Measurements from ENCODE around the gene ACSL6.

DNA sequence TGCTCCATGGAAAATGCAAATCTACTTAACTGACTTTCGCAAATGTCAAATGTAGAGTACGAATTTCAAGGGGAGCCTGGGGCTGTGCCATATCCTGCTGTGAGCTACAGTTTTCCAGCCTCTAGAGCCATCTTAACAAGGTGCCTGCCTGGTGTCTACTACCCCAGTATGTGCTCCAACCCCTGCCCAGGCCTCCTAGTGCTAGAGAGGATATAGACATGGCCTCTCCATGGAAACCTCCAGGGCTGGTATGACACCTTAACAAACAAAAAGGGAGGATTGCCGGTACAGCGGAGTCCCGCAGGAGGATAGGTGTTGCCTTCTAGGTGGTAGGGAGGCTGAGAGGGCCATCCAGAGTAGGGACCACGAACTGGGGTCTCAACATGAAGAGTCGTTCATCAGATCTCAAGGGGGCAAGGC is 35.4 kb upstream of the ACSL6 start:
- TF ChIP-seq POLR2AphosphoS5 (IDR thresholded peaks at IDR 0.05; ENCODE audit: low read depth, low read length) (no peak), TAF1 (IDR thresholded peaks at IDR 0.05; ENCODE audit: low read depth, low read length) (no peak), POLR2A (IDR thresholded peaks at IDR 0.05; ENCODE audit: low read depth, low read length) (no peak), SPI1 (IDR thresholded peaks at IDR 0.05; ENCODE audit: low read depth, low read length) (no peak), PAX5 (IDR thresholded peaks at IDR 0.05; ENCODE audit: insufficient read depth, low read length, severe bottlenecking) (no peak), POU2F2 (IDR thresholded peaks at IDR 0.05; ENCODE audit: low read depth, low read length) (no peak)
